Measurements from ENCODE around the gene MALRD1.

- TF ChIP-seq CTCF (conservative IDR thresholded peaks at IDR 0.05; ENCODE audit: low read depth, low read length) (no peak), EZH2 (IDR thresholded peaks at IDR 0.05; ENCODE audit: borderline replicate concordance, low read depth, low read length, poor library complexity, severe bottlenecking) (no peak)
Measured at GRCh38 chr10:19169684-19170083, 121.1 kb downstream of the MALRD1 start.

All from A673 (cell line).